ENCODE data around the gene NMRAL1. TPM values are rescaled to one million over a fixed set of nuclear protein-coding genes. Genes with fewer than 3 reads are reported as not detected.
A peak's percentile ranks its signal among the peaks of the same experiment; 100 is the strongest.

The NMRAL1 gene
- total and polyA plus RNA-seq, 9 donors: 15.0 to 72.7 (median 51.5) TPM

- 59 to 66% (median 60%) methylated on average over 2 of the region's 2 CpGs for WGBS, 3 donors
- Histone ChIP-seq H3K9me3 (no peaks in the 10 kb centered on the region), H3K27me3 (no peaks in the 10 kb centered on the region), H3K36me3 (no peaks in the 10 kb centered on the region), H3K4me1 (ENCODE audit: insufficient read depth) (peaks cover 10% of the 10 kb centered on the region), H3K4me3 (no peak overlapping the region), H3K27ac (no peak overlapping the region)
- no peak for TF ChIP-seq CTCF (IDR thresholded peaks at IDR 0.05)
- TF ChIP-seq POLR2A (IDR thresholded peaks at IDR 0.05): no peak
- no peak for TF ChIP-seq EP300 (IDR thresholded peaks at IDR 0.05)
- intact Hi-C loops (cut with DNase I): no loop called here
- DNase-seq: no peak
Observed at GRCh38 chr16:4477966-4478365, 3.5 kb upstream of the NMRAL1 start.

GRCh38 chr16:4475880-4476788 is 1.7 kb upstream of the NMRAL1 start, which contains the start of gene HMOX2:
Gene HMOX2 (plus strand): TSS chr16:4476398. CDS start chr16:4505525, 29,127 bp downstream.
- peak within 1 kb of the TSS; percentile 5 to 34 for H3K27ac ChIP-seq
- H3K4me3 ChIP-seq: peak within 1 kb of the TSS; percentile 87
- H3K4me1 ChIP-seq (ENCODE audit: insufficient read depth): peaks cover 10% of the 10 kb centered on the region
- WGBS, 3 donors: 8 to 16% (median 11%) methylated on average over 34 to 70 of the region's 70 CpGs
- H3K27me3 ChIP-seq: no peaks in the 10 kb centered on the region
- TF ChIP-seq EP300 (IDR thresholded peaks at IDR 0.05) (no peak), CTCF (IDR thresholded peaks at IDR 0.05) (peak in 1 of 3 donors; percentile 41), POLR2A (IDR thresholded peaks at IDR 0.05) (peak; percentile 19)
- H3K36me3 ChIP-seq: no peaks in the 10 kb centered on the region
- H3K9me3 ChIP-seq: no peaks in the 10 kb centered on the region
- DNase-seq: peak; percentile 88 to 96 (median 92)
- intact Hi-C loops (cut with DNase I): no loop called here

- H3K27me3 ChIP-seq: no peaks in the 10 kb centered on the region
- DNase-seq: no peak
- no peak overlapping the region for H3K27ac ChIP-seq
- H3K36me3 ChIP-seq: no peaks in the 10 kb centered on the region
- H3K4me3 ChIP-seq: no peak overlapping the region
- 57 to 68% (median 66%) methylated on average over 4 of the region's 4 CpGs for WGBS, 3 donors
- TF ChIP-seq POLR2A (IDR thresholded peaks at IDR 0.05) (no peak), CTCF (IDR thresholded peaks at IDR 0.05) (no peak), EP300 (IDR thresholded peaks at IDR 0.05) (no peak)
- no peaks in the 10 kb centered on the region for H3K9me3 ChIP-seq
- H3K4me1 ChIP-seq (ENCODE audit: insufficient read depth): peaks cover 10% of the 10 kb centered on the region
- intact Hi-C loops (cut with DNase I): no loop called here
Observed at GRCh38 chr16:4472880-4473279, 1.5 kb downstream of the NMRAL1 start.

- WGBS, 3 donors: 91 to 92% (median 92%) methylated on average over 5 of the region's 5 CpGs
- H3K9me3 ChIP-seq: no peaks in the 10 kb centered on the region
- no peaks in the 10 kb centered on the region for H3K36me3 ChIP-seq
- no peak overlapping the region for H3K4me3 ChIP-seq
- DNase-seq: no peak
- peaks cover 10% of the 10 kb centered on the region for H3K4me1 ChIP-seq (ENCODE audit: insufficient read depth)
- no peaks in the 10 kb centered on the region for H3K27me3 ChIP-seq
- intact Hi-C loops (cut with DNase I): no loop called here
- no peak overlapping the region for H3K27ac ChIP-seq
- TF ChIP-seq EP300 (IDR thresholded peaks at IDR 0.05) (no peak), POLR2A (IDR thresholded peaks at IDR 0.05) (no peak), CTCF (IDR thresholded peaks at IDR 0.05) (no peak)
Observed at GRCh38 chr16:4471869-4472268, 2.6 kb downstream of the NMRAL1 start.

Data from ovary (tissue), 9 donors.